Osteocyte (in vitro differentiated cells): ENCODE measurements around the gene KRT16. TPM values are rescaled to one million over a fixed set of nuclear protein-coding genes. Genes with fewer than 3 reads are reported as not detected.

Experiments
- DNase-seq: peaks from one replicate; pipeline ENCODE4 v3.0.0; 2021; ENCODE audit warnings: mixed read lengths; ENCODE audit not compliant: unreplicated experiment; ENCODE audit errors: extremely low spot score
- H3K27ac Mint-ChIP-seq: one replicate; pipeline ENCODE4 v1.8.0; 2021; ENCODE audit warnings: mild to moderate bottlenecking, mixed read lengths; ENCODE audit not compliant: unreplicated experiment
- H3K27me3 Mint-ChIP-seq: one replicate; pipeline ENCODE4 v1.8.0; 2021; ENCODE audit warnings: mixed read lengths; ENCODE audit not compliant: unreplicated experiment
- H3K36me3 Mint-ChIP-seq: one replicate; pipeline ENCODE4 v1.8.0; 2021; ENCODE audit warnings: mixed read lengths; ENCODE audit not compliant: unreplicated experiment
- H3K4me1 Mint-ChIP-seq: one replicate; pipeline ENCODE4 v1.8.0; 2021; ENCODE audit warnings: mixed read lengths; ENCODE audit not compliant: unreplicated experiment
- H3K4me3 Mint-ChIP-seq: one replicate; pipeline ENCODE4 v1.8.0; 2021; ENCODE audit warnings: mild to moderate bottlenecking, moderate library complexity, mixed read lengths; ENCODE audit not compliant: unreplicated experiment
- H3K9me3 Mint-ChIP-seq: one replicate; pipeline ENCODE4 v1.8.0; 2021; ENCODE audit warnings: mixed read lengths; ENCODE audit not compliant: unreplicated experiment
- CTCF ChIP-seq: fragments of 200-600 bp; sonication (generic); IDR thresholded peaks from 2 replicates; pipeline ENCODE4 v1.5.0; 2021; ENCODE audit warnings: antibody characterized with exemption, mild to moderate bottlenecking, moderate library complexity
- total RNA-seq: library from RNA; stranded (reverse); gene quantifications from 2 replicates; pipeline ENCODE4 v1.2.1, GENCODE V29; 2021

The KRT16 gene
- total RNA-seq, 1 donor from 2014 or later: 1.4 TPM

GRCh38 chr17:41653892-41654677, 41.5 kb upstream of the KRT16 start:
- Mint-ChIP-seq H3K9me3 (no peaks in the 10 kb centered on the region), H3K27ac (no peak overlapping the region), H3K4me1 (no peaks in the 10 kb centered on the region), H3K36me3 (peaks cover under 1% of the 10 kb centered on the region), H3K4me3 (no peak overlapping the region), H3K27me3 (no peaks in the 10 kb centered on the region)
- no peak for TF ChIP-seq CTCF
- DNase-seq: no peak

GRCh38 chr17:41653421-41653820, 40.9 kb upstream of the KRT16 start:
- no peak overlapping the region for H3K4me3 Mint-ChIP-seq
- H3K27ac Mint-ChIP-seq: no peak overlapping the region
- peaks cover 4% of the 10 kb centered on the region for H3K4me1 Mint-ChIP-seq
- H3K36me3 Mint-ChIP-seq: no peaks in the 10 kb centered on the region
- no peaks in the 10 kb centered on the region for H3K9me3 Mint-ChIP-seq
- no peak for DNase-seq
- no peaks in the 10 kb centered on the region for H3K27me3 Mint-ChIP-seq
- no peak for TF ChIP-seq CTCF

GRCh38 chr17:41652461-41652970, 39.9 kb upstream of the KRT16 start:
- H3K27ac Mint-ChIP-seq: no peak overlapping the region
- no peaks in the 10 kb centered on the region for H3K9me3 Mint-ChIP-seq
- TF ChIP-seq CTCF: no peak
- DNase-seq: no peak
- H3K27me3 Mint-ChIP-seq: no peaks in the 10 kb centered on the region
- no peak overlapping the region for H3K4me3 Mint-ChIP-seq
- no peaks in the 10 kb centered on the region for H3K36me3 Mint-ChIP-seq
- peaks cover 12% of the 10 kb centered on the region for H3K4me1 Mint-ChIP-seq

GRCh38 chr17:41651625-41652460, 39.3 kb upstream of the KRT16 start:
- Mint-ChIP-seq H3K9me3 (no peaks in the 10 kb centered on the region), H3K36me3 (no peaks in the 10 kb centered on the region), H3K4me3 (no peak overlapping the region), H3K27ac (no peak overlapping the region), H3K27me3 (no peaks in the 10 kb centered on the region), H3K4me1 (peaks cover 12% of the 10 kb centered on the region)
- DNase-seq: no peak
- TF ChIP-seq CTCF: no peak
